ENCODE data around the gene KAT5. TPM values are rescaled to one million over a fixed set of nuclear protein-coding genes. Genes with fewer than 3 reads are reported as not detected.
"Not testable (repeated sequence)": the region's sequence is repeated elsewhere in the genome, so short reads cannot be mapped to it uniquely, and the experiment has no call there.

The KAT5 gene
- total and polyA plus RNA-seq, 7 donors: 34.5 to 67.2 (median 42.9) TPM

- no peaks in the 10 kb centered on the region for H3K9me3 ChIP-seq
- no peak for TF ChIP-seq CTCF (IDR thresholded peaks at IDR 0.05)
- H3K36me3 ChIP-seq (ENCODE audit: insufficient read depth in 1 of 2, low read depth in 1 of 2): no peaks in the 10 kb centered on the region
- 41 to 52% (median 51%) methylated on average over 5 of the region's 5 CpGs for WGBS, 3 donors
- H3K4me1 ChIP-seq: no peaks in the 10 kb centered on the region
- H3K27me3 ChIP-seq (ENCODE audit: insufficient read depth in 3 of 3, low read length in 2 of 3): peaks cover 0 to 12% (median 0%) of the 10 kb centered on the region in 3 donors
- no peak overlapping the region for H3K27ac ChIP-seq
- no peak for ATAC-seq
- DNase-seq: no peak
- intact Hi-C loops (cut with DNase I): no loop called here
- no peak overlapping the region for H3K4me3 ChIP-seq
Measured at GRCh38 chr11:65730461-65730860, 18.4 kb downstream of the KAT5 start.

GRCh38 chr11:65735111-65735510 lies 23.1 kb downstream of the KAT5 start:
- ATAC-seq; DNase-seq; H3K4me3 ChIP-seq; intact Hi-C loops (cut with DNase I); H3K9me3 ChIP-seq; H3K36me3 ChIP-seq (ENCODE audit: insufficient read depth in 1 of 2, low read depth in 1 of 2); H3K4me1 ChIP-seq; H3K27ac ChIP-seq: not testable (repeated sequence)
- H3K27me3 ChIP-seq (ENCODE audit: insufficient read depth in 3 of 3, low read length in 2 of 3): peaks cover 0 to 18% (median 0%) of the 10 kb centered on the region in 3 donors
- WGBS, 3 donors: 66 to 70% (median 69%) methylated on average over 4 of the region's 4 CpGs

- intact Hi-C loops (cut with DNase I): no loop called here
- ATAC-seq (no peak), DNase-seq (no peak)
- Histone ChIP-seq H3K4me3 (no peak overlapping the region), H3K36me3 (ENCODE audit: insufficient read depth in 1 of 2, low read depth in 1 of 2) (no peaks in the 10 kb centered on the region), H3K27me3 (ENCODE audit: insufficient read depth in 3 of 3, low read length in 2 of 3) (peaks cover 0 to 25% (median 0%) of the 10 kb centered on the region in 3 donors), H3K27ac (no peak overlapping the region), H3K4me1 (no peaks in the 10 kb centered on the region), H3K9me3 (no peaks in the 10 kb centered on the region)
- TF ChIP-seq CTCF (IDR thresholded peaks at IDR 0.05): no peak
Measured at GRCh38 chr11:65736810-65737209, 24.8 kb downstream of the KAT5 start.

GRCh38 chr11:65739022-65739421 lies 27.0 kb downstream of the KAT5 start:
- no peak for TF ChIP-seq CTCF (IDR thresholded peaks at IDR 0.05)

GRCh38 chr11:65741185-65741584 lies 29.1 kb downstream of the KAT5 start:
- ATAC-seq: no peak
- WGBS, 3 donors: 71 to 81% (median 79%) methylated on average over 8 of the region's 8 CpGs
- intact Hi-C loops (cut with DNase I): no loop called here
- no peak overlapping the region for H3K4me3 ChIP-seq
- no peak overlapping the region for H3K27ac ChIP-seq
- H3K9me3 ChIP-seq: no peaks in the 10 kb centered on the region
- H3K4me1 ChIP-seq: no peaks in the 10 kb centered on the region
- no peak for TF ChIP-seq CTCF (IDR thresholded peaks at IDR 0.05)
- H3K36me3 ChIP-seq (ENCODE audit: insufficient read depth in 1 of 2, low read depth in 1 of 2): no peaks in the 10 kb centered on the region
- no peak for DNase-seq
- peaks cover 0 to 18% (median 0%) of the 10 kb centered on the region in 3 donors for H3K27me3 ChIP-seq (ENCODE audit: insufficient read depth in 3 of 3, low read length in 2 of 3)

More at GRCh38 chr11:65739022-65739421, 27.0 kb downstream of the KAT5 start:
- no peaks in the 10 kb centered on the region for H3K9me3 ChIP-seq
- H3K4me3 ChIP-seq: no peak overlapping the region
- H3K27me3 ChIP-seq (ENCODE audit: insufficient read depth in 3 of 3, low read length in 2 of 3): peaks cover 0 to 19% (median 0%) of the 10 kb centered on the region in 3 donors
- intact Hi-C loops (cut with DNase I): no loop called here
- no peaks in the 10 kb centered on the region for H3K4me1 ChIP-seq
- no peak overlapping the region for H3K27ac ChIP-seq
- no peak for DNase-seq
- no peak for ATAC-seq
- H3K36me3 ChIP-seq (ENCODE audit: insufficient read depth in 1 of 2, low read depth in 1 of 2): no peaks in the 10 kb centered on the region
- 80 to 89% (median 87%) methylated on average over 2 of the region's 2 CpGs for WGBS, 3 donors
